HUES64 (cell line): ENCODE results near the gene KMT2C.
"Not testable (repeated sequence)": the region's sequence is repeated elsewhere in the genome, so short reads cannot be mapped to it uniquely, and the experiment has no call there.

Experiments
- H3K27ac ChIP-seq: 2 replicates; pipeline ENCODE4 v1.7.0; 2013; ENCODE audit warnings: low read depth, low read length, inconsistent platforms
- H3K27me3 ChIP-seq: 2 replicates; pipeline ENCODE4 v1.6.1; 2013; ENCODE audit warnings: mild to moderate bottlenecking, low read length; ENCODE audit not compliant: insufficient read depth
- H3K36me3 ChIP-seq: 2 replicates; pipeline ENCODE4 v1.6.1; 2013; ENCODE audit warnings: mild to moderate bottlenecking, low read length; ENCODE audit not compliant: insufficient read depth
- H3K4me1 ChIP-seq: 2 replicates; pipeline ENCODE4 v1.6.1; 2013; ENCODE audit warnings: mild to moderate bottlenecking, low read length, moderate library complexity; ENCODE audit not compliant: insufficient read depth
- H3K4me3 ChIP-seq: 2 replicates; pipeline ENCODE4 v1.5.1; 2013; ENCODE audit warnings: mild to moderate bottlenecking, low read length, moderate library complexity
- H3K9ac ChIP-seq: 2 replicates; pipeline ENCODE4 v1.6.1; 2013; ENCODE audit warnings: mild to moderate bottlenecking, low read depth, low read length
- H3K9me3 ChIP-seq: 2 replicates; pipeline ENCODE4 v1.6.1; 2013; ENCODE audit warnings: low read depth, low read length; ENCODE audit not compliant: insufficient read depth
- WGBS: fragments of 150-250, 120-280 bp; methylation state at CpG from one replicate; pipeline ENCODE4 v1.1.7; 2013; ENCODE audit warnings: missing lambda C conversion rate; 5-methylcytosine and 5-hydroxymethylcytosine counted together

KMT2C gene

GRCh38 chr7:152370297-152370696, 65.5 kb downstream of the KMT2C start:
- no peak overlapping the region for H3K27ac ChIP-seq
- no peak overlapping the region for H3K9ac ChIP-seq
- H3K9me3 ChIP-seq: no peaks in the 10 kb centered on the region

GRCh38 chr7:152369518-152369917, 66.3 kb downstream of the KMT2C start:
- H3K27me3 ChIP-seq: no peaks in the 10 kb centered on the region
- no peak overlapping the region for H3K27ac ChIP-seq
- H3K4me1 ChIP-seq: peaks cover 7% of the 10 kb centered on the region; the same call in 1 of the 2 replicates
- H3K9ac ChIP-seq: no peak overlapping the region
- H3K4me3 ChIP-seq: no peak overlapping the region
- 86% methylated on average over 2 of the region's 3 CpGs for WGBS
- no peaks in the 10 kb centered on the region for H3K9me3 ChIP-seq
- H3K36me3 ChIP-seq: no peaks in the 10 kb centered on the region

More at GRCh38 chr7:152370297-152370696, 65.5 kb downstream of the KMT2C start:
- Histone ChIP-seq H3K4me1 (peaks cover 7% of the 10 kb centered on the region; the same call in 1 of the 2 replicates), H3K36me3 (no peaks in the 10 kb centered on the region), H3K27me3 (no peaks in the 10 kb centered on the region), H3K4me3 (no peak overlapping the region)

- WGBS: 93% methylated on average over 8 of the region's 8 CpGs
- no peak overlapping the region for H3K9ac ChIP-seq
- H3K27ac ChIP-seq: no peak overlapping the region
- H3K9me3 ChIP-seq: no peaks in the 10 kb centered on the region
- H3K27me3 ChIP-seq: no peaks in the 10 kb centered on the region
- no peak overlapping the region for H3K4me3 ChIP-seq
- peaks cover 11% of the 10 kb centered on the region; the same call in 1 of the 2 replicates for H3K4me1 ChIP-seq
- H3K36me3 ChIP-seq: no peaks in the 10 kb centered on the region
Measured at GRCh38 chr7:152367170-152367569, 68.6 kb downstream of the KMT2C start.

GRCh38 chr7:152366662-152367061, 69.1 kb downstream of the KMT2C start:
- H3K4me3 ChIP-seq: no peak overlapping the region
- WGBS: 97% methylated on average over 32 of the region's 32 CpGs

GRCh38 chr7:152365982-152366603, 69.7 kb downstream of the KMT2C start:
- 98% methylated on average over 5 of the region's 6 CpGs for WGBS
- H3K27ac ChIP-seq: no peak overlapping the region
- H3K36me3 ChIP-seq: no peaks in the 10 kb centered on the region
- H3K27me3 ChIP-seq: no peaks in the 10 kb centered on the region
- H3K9ac ChIP-seq: no peak overlapping the region
- H3K4me1 ChIP-seq: peaks cover 16% of the 10 kb centered on the region; the same call in 1 of the 2 replicates
- no peaks in the 10 kb centered on the region for H3K9me3 ChIP-seq
- H3K4me3 ChIP-seq: no peak overlapping the region

More at GRCh38 chr7:152366662-152367061, 69.1 kb downstream of the KMT2C start:
- no peak overlapping the region for H3K9ac ChIP-seq
- no peaks in the 10 kb centered on the region for H3K9me3 ChIP-seq
- no peaks in the 10 kb centered on the region for H3K36me3 ChIP-seq
- H3K27me3 ChIP-seq: no peaks in the 10 kb centered on the region
- H3K27ac ChIP-seq: no peak overlapping the region
- peaks cover 16% of the 10 kb centered on the region; the same call in 1 of the 2 replicates for H3K4me1 ChIP-seq

GRCh38 chr7:152363798-152364197, 72.0 kb downstream of the KMT2C start:
- Histone ChIP-seq H3K27ac (no peak overlapping the region), H3K9me3 (no peaks in the 10 kb centered on the region), H3K4me1 (peaks cover 9% of the 10 kb centered on the region; the same call in 1 of the 2 replicates), H3K4me3 (no peak overlapping the region), H3K27me3 (no peaks in the 10 kb centered on the region), H3K36me3 (no peaks in the 10 kb centered on the region), H3K9ac (no peak overlapping the region)
- WGBS: 85% methylated on average over 1 of the region's 1 CpG

- no peak overlapping the region for H3K4me3 ChIP-seq
- H3K9ac ChIP-seq: no peak overlapping the region
- H3K4me1 ChIP-seq: peaks cover 9% of the 10 kb centered on the region; the same call in 1 of the 2 replicates
- 83% methylated on average over 5 of the region's 6 CpGs for WGBS
- no peak overlapping the region for H3K27ac ChIP-seq
- H3K36me3 ChIP-seq: no peaks in the 10 kb centered on the region; the same call in 1 of the 2 replicates
- no peaks in the 10 kb centered on the region for H3K9me3 ChIP-seq
- no peaks in the 10 kb centered on the region for H3K27me3 ChIP-seq
Measured at GRCh38 chr7:152362128-152362926, 73.5 kb downstream of the KMT2C start.

GRCh38 chr7:152355474-152356057, 80.2 kb downstream of the KMT2C start:
- H3K9me3 ChIP-seq: no peaks in the 10 kb centered on the region
- no peaks in the 10 kb centered on the region for H3K4me1 ChIP-seq
- no peaks in the 10 kb centered on the region for H3K27me3 ChIP-seq
- no peak overlapping the region for H3K27ac ChIP-seq
- WGBS: 97% methylated on average over 1 of the region's 2 CpGs
- H3K9ac ChIP-seq: no peak overlapping the region
- no peak overlapping the region for H3K4me3 ChIP-seq
- peaks cover 13% of the 10 kb centered on the region for H3K36me3 ChIP-seq

- no peaks in the 10 kb centered on the region for H3K27me3 ChIP-seq
- H3K9ac ChIP-seq: no peak overlapping the region
- H3K27ac ChIP-seq: no peak overlapping the region
- peaks cover 16% of the 10 kb centered on the region for H3K36me3 ChIP-seq
- no peak overlapping the region for H3K4me3 ChIP-seq
- H3K9me3 ChIP-seq: no peaks in the 10 kb centered on the region
- no peaks in the 10 kb centered on the region for H3K4me1 ChIP-seq
- WGBS: 82% methylated on average over 1 of the region's 1 CpG
Measured at GRCh38 chr7:152354061-152354460, 81.7 kb downstream of the KMT2C start.

GRCh38 chr7:152353281-152353680, 82.5 kb downstream of the KMT2C start:
- H3K9me3 ChIP-seq, H3K27me3 ChIP-seq, H3K4me3 ChIP-seq, H3K27ac ChIP-seq, H3K9ac ChIP-seq, H3K4me1 ChIP-seq: not testable (repeated sequence)
- WGBS: 98% methylated on average over 5 of the region's 5 CpGs
- peaks cover 20% of the 10 kb centered on the region for H3K36me3 ChIP-seq

- H3K36me3 ChIP-seq: peaks cover 28% of the 10 kb centered on the region
- H3K4me3 ChIP-seq, H3K9me3 ChIP-seq, H3K9ac ChIP-seq, H3K27ac ChIP-seq, H3K4me1 ChIP-seq, H3K27me3 ChIP-seq: not testable (repeated sequence)
- 71% methylated on average over 5 of the region's 5 CpGs for WGBS
Measured at GRCh38 chr7:152351747-152352146, 84.1 kb downstream of the KMT2C start.
